Measurements from ENCODE around the gene N4BP2L1.

The N4BP2L1 gene

DNA sequence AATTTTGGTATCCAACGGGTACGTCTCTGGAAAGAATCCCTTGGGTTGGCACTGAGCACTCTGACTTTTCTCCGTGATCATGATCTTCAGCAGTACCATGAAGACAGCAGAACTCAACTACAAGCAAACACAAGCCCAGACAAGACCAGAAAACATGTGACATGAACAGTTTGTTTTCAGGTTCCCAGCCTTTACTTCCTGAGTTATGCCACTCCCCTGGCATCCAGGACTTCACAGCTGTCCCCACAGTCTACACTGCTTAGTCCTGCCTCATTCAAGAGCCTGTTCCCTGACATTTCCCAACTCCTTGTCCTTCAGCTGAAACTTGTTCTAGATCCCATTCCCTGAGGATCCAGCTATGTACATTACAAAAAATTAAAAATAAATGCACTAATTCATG lies 4.9 kb upstream of the N4BP2L1 start:
- DNase-seq (ENCODE audit: low read depth in 2 of 2), result no peak

DNA sequence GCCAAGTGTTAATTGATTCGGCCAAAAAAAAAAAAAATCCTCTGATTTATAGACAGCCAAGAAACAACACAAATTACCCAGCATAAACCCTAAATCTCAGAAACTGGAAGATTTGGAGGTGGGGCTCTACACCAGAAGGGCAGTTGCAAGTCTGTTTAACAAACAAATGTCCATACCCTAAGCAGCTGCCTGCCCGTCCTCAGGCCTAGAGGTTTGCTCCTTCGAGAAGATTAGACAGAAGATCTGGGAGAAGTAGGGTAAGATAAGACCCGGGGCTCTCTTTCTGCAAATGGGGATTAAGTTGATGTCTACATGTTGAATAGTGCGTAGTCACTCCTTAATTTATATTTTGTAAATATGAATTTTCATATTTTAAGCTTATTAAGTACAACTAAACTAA lies 3.4 kb upstream of the N4BP2L1 start:
- no peak for DNase-seq (ENCODE audit: low read depth in 2 of 2)

DNA sequence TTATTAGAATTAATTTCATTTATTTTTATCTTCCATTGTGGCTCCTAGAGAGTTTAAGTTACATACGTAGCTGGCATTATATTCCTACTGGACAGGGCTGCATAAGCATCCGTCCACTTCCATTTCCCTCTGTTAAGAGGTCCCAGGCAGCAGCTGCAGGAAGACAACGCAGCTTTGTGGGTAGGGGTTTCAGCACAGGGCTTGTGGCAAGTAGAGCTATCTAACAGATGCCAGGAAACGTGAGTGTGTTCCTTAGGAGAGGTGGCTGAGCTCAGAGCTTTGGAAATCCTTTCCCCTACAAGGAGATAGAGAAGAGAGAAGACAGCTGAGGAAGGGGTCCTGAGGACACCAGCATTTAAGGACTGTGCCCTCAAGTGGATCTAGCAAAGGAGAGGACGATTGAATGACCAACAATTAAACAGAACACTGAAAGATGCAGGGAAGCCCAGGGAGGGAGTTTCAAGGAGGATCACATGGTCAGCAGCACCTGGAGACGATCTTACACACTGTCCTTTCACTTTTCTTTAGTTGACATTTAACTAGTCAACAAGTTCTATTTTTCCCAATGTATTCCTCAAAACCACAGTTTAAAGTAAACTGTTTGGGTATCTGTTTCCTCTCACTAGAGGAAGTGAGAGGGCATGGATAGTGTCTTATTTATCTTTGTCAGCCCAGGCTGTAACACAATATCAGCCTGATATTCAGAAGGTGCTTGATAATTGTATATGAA lies 2.3 kb upstream of the N4BP2L1 start:
- DNase-seq (ENCODE audit: low read depth in 2 of 2), result no peak

DNA sequence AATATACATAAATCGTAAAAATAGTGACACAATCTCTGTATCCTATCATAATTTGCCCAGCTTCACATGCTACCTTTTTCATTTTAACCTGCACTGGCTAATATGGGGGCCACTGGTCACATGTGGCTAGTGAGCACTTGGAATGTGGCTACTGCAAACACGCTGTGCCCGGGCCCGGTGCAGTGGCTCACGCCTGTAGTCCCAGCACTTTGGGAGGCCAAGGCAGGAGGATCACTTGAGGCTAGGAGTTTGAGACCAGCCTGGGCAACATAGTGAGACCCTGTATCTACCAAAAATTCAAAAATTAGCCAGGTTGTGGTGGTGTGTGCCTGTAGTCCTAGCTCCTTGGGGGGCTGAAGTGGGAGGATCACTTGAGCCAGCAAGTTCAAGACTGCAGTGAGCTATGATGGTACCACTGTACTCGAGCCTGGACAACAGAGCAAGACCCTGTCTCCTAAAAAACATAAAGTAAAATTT lies 1.5 kb upstream of the N4BP2L1 start:
- no peak for DNase-seq (ENCODE audit: low read depth in 2 of 2)

DNA sequence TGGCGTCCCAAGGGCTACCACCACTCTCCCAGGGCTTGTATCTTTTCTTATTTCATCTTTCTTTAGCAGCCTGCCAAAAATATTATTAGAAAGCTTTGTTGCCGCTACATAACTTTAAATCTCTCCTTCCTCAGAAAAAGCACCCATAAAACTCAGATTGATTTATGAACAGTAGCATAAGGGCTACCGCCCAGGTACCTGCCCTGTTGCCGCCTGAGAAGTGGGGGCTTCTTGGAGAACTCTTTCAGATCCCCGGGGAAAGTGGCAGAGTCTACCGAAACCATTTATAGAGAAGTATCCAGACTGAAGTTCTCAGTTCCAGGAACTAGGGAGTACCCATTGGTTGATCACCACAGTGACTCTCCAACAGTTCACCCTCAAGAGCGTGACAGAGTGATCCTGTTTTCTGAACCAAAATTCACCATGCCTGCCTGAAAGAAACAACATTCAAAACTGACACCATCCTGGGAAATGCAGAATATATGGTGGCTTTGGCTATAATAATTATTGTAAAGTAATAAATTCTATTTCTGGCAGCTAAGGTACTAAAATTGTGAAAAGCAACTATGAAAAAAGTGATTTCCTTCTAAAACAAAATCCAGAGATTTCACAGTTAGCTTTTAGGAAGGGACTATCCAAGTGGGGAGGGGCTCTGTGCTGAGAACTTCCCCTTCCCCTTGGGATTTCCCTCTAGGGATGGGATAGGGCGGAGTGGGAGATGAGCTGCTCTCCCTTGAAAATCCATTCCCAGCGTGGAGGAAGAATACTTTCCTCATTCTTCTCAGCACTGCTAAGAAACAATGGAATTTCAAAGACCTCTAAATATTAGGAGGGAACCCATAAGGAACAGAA lies 877 bp upstream of the N4BP2L1 start:
- no peak for DNase-seq (ENCODE audit: low read depth in 2 of 2)

DNA sequence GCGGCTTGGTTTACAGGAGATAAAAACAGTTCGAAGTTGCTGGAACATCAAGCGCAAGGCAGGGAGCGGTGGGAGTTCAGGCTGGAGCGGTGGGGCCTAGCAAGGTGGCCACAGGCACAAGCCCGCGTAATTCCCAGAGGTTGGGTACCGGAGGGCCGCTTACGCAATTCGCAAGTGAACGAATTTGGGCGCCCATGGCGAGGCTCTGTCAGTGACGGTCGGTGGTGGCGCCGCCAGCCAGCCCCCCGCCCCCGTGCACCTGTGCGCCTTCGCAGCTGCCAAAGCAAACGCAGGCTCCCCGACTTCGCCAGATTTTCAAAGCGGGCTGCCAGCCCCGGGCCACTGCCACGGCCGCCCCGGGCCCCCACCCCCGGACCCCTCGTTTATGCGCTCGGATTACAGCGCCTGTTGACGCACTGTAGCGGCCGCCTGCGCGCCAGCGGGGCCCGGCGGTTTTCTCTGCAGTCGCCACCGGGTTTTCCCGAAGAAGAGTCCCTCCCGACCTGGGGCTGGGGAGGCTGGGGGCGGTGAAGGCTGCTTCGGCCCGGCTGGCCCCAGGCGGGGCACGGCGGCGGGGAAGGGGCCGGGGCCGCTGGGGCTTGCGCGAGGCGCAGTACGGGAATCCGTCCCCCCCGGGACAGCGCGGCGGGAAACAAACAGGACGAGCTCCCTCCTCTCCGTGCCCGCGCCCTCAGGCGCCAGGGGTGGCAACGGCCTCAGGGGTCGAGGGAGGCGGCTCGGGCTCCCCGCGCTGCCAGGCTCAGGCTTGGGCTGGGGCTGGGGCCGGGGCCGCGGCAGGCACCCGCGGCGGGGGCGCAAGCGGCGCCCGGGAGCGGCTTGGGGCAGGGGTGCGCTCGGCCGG lies 709 bp downstream of the N4BP2L1 start:
- DNase-seq (ENCODE audit: low read depth in 2 of 2), result peak; percentile 50 to 55

DNA sequence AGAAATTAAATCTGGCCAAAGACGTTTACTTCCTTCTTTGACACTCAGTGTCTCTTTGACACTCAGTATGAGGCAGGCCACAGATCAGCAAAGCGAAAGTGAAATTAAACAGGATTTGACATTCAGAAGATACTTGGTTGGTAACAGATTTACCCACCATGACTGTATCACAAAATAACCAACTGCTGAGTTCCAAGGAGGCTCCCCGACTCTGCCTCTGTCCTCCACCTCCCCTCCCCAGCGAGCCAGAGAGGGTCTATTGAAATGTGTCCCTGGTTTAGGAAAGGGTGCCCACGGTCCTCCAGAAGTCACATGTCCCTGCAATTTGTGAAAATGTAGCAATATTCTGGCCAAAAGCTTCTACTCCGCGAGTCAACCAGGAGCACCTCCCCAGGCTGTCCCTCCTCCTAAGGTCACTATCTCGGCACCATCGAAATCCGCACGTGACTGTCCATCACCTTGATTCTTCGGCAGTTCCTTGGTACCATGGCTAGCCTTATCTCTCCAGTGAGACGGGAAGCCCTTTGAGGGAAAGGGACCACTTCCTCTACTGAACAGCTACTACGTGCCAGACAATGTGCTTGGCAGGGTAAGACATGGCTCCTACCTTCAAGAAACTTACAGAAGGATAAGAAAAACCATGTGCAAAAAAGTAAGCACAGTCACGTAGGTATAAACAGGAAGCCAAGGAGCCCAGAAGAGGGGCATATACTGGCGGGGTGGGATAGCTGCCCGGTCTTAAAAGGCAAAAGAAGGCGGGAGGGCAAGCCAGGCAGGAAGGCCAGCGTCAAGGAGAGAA lies 1.5 kb downstream of the N4BP2L1 start:
- DNase-seq (ENCODE audit: low read depth in 2 of 2), result peak; percentile 6 to 22

DNA sequence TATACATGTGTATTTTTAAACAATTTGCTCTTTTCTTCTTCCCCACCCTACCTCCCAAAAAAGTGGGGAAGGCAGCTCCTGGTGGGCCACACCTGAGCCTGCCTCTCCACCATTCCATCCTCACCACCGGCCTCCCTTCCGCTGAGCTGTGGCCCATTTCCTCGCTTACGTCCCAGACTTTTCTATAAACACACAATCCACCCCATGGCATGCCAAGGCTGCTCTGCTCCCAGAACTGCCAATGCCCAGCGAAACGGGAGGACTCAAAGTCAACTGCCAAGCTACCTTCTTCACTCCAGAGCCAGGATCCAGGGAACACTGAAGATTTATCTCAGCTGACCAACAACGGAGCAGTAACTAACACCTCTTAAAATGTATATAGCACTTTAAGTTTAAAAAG lies 2.8 kb downstream of the N4BP2L1 start:
- no peak for DNase-seq (ENCODE audit: low read depth in 2 of 2)

DNA sequence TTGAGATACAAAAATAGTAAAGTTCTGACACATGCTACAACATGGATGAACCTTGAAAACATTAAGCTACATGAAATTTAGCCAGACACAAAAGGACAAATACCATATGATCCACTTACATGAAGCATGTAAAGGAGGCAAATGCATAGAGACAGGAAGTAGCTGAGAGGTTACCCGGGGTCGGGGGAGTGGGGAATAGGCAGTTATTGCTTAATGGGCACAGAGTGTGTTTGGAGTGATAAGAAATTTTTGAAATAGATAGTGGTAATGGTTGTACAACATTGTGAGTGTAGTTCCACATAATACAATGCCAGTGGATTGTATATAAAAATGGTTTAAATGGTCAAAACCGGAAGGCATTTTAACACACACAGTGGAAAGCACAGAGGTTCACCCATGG lies 4.3 kb downstream of the N4BP2L1 start:
- no peak for DNase-seq (ENCODE audit: low read depth in 2 of 2)

DNA sequence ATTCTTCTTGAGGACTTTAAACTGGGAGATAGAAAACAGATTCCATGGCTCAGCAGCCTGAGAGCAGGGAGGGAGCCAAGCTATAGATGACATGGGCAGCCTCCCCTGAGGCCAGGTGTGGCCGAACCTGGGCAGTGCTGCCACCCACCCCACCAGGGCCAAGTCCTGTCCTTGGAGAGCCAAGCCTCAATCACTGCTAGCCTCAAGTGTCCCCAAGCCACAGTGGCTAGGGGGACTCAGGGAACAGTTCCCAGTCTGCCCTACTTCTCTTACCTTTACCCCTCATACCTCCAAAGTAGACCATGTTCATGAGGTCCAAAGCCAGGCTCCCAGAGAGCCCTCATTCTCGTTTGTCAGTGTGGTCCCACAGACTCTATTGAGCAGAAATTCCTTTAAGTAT lies 8.1 kb downstream of the N4BP2L1 start:
- no peak for DNase-seq (ENCODE audit: low read depth in 2 of 2)

DNA sequence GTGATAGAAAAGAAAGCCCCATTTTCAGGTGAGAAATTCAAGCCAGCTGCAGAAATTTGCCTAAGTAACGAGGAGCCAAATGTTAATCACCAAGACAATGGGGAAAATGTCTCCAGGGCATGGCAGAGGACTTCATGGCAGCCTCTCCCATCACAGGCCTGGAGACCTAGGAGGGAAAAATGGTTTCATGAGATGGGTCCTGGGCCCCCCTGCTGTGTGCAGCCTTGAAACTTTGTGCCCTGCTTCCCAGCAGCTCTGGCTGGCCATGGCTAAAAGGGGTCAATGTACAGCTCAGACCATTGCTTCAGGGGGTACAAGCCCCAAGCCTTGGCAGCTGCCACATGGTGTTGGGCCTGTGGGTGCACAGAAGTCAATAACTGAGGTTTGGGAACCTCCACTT lies 9.9 kb downstream of the N4BP2L1 start:
- no peak for DNase-seq (ENCODE audit: low read depth in 2 of 2)

DNA sequence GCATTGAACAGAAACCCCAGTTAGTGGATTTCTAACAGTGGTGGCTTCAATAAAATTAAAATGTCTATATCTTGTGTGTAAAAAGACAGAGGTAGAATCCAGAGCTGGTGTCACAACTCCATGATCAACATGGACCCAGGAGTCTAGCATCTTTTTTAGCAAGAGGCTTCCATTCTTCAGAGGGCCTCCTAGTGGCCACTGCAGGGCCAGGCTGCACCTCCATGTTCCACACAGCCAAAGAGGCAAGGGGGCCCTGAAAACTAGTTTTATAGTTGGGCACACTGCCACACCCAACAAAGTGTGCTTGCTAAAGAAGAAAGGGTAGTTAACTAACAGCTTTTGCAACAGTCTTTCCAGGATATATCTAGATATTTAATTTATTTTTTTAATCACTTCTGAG lies 12.9 kb downstream of the N4BP2L1 start:
- DNase-seq (ENCODE audit: low read depth in 2 of 2), result no peak

DNA sequence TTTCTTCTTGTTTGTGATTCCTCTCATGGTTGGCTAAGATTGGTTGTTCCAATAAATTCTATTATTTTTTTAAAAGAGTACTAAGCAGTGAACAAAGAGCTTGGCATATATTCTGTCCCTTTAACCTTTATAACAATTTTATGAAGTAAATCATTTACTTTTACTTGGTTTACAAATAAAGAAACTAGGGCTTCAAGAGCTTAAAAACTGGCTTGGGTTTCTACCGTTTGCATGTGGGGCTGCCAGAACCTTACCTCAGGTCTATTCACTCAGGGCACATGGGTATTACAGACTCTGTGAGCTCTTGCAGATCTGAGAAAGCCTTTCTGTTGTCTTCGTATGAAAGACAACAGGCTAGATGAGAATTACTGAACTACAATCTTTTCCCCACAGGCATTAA lies 13.3 kb downstream of the N4BP2L1 start:
- no peak for DNase-seq (ENCODE audit: low read depth in 2 of 2)

DNA sequence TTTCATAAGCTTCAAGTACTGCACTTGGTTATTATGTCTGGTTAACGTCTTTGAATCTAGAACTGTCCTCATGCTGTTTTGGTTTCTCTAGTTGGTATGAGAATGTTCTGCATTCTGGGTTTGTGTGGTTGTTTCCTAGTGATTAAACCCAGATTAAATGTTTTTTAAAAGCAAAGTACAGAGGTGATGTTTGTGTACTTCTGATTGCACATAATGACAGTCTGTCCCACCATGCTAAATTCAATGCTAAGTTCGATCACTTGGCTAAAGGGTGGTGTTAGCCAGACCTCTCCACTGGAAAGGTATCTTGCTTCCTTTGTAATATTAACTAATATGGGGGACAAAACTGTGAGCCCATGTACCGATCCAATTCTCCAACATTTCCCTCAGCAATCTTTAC lies 14.6 kb downstream of the N4BP2L1 start:
- DNase-seq (ENCODE audit: low read depth in 2 of 2), result no peak

DNA sequence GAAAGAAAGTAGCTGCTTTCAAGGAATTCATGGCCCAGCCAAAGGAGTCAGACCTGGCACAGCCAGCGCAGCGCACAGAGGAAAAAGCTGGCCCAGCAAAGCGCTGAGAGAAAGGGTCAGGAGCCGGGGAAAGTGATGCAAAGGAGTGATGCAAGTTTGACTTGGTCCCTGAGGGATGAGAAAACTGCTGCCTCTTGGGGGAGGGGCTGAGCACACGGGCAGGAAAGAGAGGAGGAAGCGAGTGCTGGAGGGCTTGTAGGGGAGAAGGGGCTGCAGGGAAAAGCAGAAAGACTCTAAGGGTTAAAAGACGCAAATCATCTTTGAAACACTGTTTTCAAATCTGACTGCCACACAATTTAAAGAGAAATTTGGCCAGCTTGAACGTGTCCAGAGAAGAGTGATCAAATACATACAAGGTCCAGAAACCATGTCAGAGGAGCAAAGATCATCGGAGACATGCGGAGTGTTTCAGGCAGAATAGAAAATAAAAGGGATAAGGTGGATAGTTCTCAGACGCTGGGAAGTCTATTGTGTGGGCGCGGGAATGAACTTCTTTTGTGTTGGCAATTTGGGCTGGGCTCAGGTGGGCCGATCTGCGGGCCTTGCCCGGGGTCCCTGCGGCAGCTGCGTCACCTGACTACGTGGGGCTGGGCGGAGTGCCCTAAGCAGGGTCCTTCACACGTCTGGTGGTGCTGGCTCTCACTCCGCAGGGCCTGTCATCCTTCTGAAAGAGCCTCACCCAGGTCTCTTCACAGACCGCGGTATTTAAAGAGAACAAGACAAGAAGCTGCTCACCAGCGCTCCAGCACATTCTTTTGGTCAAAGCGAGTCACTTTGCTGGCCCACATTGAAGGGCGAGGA lies 18.1 kb downstream of the N4BP2L1 start:
- no peak for DNase-seq (ENCODE audit: low read depth in 2 of 2)

DNA sequence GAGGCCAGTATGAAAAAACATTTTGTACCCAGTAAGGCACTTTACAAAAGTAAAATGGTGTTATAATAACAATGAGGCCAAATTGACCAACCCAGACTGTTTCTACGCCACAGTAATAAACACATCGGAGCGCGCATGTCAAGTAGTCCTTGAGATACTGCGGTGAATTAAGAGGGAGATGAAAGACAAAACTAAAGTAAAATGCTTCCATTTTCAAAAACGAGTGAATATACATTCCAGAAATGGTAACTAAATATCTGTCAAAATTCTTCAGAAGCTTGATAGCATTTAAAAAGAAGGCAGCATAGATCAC lies 19.0 kb downstream of the N4BP2L1 start:
- no peak for DNase-seq (ENCODE audit: low read depth in 2 of 2)

DNA sequence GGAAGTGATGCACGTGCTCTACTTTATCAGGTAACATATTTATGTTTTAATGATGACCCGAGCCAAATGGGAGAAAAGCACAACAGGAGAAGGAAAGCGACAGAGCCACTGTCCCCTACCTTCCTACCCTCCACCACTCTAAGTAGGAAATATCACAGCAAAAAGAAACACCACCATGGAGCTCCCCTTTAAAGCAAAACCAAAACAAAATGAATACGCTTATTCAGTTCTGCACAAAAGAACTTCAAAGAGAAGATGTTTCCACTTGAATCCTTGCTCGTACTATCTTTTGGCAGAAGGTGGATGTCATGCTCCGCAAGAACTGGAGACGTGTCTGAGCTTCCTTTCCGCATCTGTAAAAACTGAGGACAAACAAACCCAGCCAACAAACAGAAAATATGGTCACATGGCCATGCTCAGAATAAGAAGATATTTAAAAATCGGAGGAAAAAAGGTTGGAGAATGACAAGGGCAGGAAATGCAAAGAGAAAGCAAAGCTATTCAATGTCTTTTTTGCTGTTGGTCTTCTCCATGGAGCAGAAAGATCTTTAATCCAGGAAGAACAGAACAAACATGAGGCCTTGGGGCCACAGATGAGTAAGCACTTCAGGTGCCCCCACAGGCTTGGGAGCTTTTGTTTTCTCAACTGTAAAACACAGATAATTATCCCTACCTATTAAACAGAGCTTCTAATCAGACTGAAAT lies 19.5 kb downstream of the N4BP2L1 start:
- DNase-seq (ENCODE audit: low read depth in 2 of 2), result no peak

DNA sequence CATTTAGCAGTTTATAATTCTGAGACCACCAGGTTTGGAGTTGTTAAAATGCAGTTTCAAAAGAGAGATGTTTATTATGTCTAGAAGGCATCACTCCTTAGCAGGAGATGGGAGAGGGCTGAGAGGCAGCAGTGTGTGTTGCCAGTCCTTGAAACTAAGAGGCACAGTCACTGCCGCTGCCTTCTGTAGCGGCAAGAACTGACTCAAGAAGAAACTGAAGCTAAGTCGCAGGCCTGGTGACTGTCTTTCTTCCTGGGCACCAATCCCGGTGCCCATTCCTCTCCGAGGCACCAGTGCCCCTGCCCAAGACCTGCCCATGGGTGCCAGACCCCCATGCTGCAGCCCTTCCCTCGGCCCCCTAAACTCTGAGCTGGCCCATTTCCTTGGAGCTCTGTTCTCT lies 20.1 kb downstream of the N4BP2L1 start:
- no peak for DNase-seq (ENCODE audit: low read depth in 2 of 2)

DNA sequence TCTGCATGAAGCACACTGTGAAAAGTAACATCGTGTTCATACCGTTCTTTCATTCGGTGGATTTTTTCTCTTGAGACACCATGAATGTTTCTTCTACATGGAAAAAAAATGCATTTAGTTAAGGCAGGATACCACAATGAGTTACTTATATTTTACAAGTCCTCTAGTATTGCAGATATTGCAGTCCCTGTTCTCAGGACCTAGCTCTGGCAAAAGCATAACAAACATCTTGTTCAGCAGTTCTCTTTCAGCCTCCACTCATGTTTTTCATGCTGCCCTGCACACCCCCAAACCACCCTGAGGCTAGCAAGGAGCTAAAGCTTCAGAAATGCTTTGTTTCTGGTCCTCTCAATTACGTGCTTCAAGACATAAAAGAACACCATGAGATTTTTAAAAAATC lies 24.8 kb downstream of the N4BP2L1 start:
- DNase-seq (ENCODE audit: low read depth in 2 of 2), result no peak

DNA sequence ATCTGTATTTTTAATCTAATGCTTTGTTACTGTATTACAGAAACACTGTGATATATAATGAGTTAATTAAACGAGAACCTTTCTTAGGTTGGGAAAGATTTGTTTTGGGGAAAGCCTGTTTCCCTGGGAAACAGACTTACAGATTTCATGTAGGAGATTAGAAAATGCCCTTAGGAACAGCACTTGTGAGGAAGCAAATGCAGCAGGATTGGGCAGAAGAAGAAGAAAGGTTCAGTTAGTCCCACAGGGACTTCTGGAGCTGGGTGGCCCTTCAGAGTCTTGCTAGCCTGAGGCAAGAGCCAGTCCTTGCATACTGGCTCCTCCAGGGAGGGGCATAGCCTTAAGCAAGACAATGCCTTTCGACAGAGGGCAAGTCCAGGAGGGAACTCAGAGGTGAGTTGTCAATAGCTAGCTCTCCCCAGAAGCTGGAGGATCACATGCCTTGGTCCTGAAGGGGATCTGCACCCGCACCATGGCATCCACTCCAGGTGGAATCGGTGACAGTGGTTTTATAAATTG lies 36.8 kb downstream of the N4BP2L1 start:
- no peak for DNase-seq (ENCODE audit: low read depth in 2 of 2)
